Muscle layer of colon (tissue), 2 donors: ENCODE data around the gene DPPA5.
"Not testable (repeated sequence)": the region's sequence is repeated elsewhere in the genome, so short reads cannot be mapped to it uniquely, and the experiment has no call there.

Experiments
- H3K27ac ChIP-seq: one replicate; pipeline ENCODE4 v1.7.0; 2013; ENCODE audit warnings: low read depth, mild to moderate bottlenecking, low read length, moderate library complexity
- H3K27me3 ChIP-seq, 2 donors: one replicate each; pipeline ENCODE4 v1.7.0; 2013; ENCODE audit warnings: low read length in 2 of 2, mild to moderate bottlenecking in 2 of 2; ENCODE audit not compliant: insufficient read depth in 2 of 2, control insufficient read depth in 1 of 2
- H3K36me3 ChIP-seq: one replicate; pipeline ENCODE4 v1.7.0; 2013; ENCODE audit warnings: mild to moderate bottlenecking, low read length; ENCODE audit not compliant: insufficient read depth
- H3K4me1 ChIP-seq: one replicate; pipeline ENCODE4 v1.7.0; 2013; ENCODE audit warnings: mild to moderate bottlenecking, low read length; ENCODE audit not compliant: insufficient read depth
- H3K4me3 ChIP-seq, 2 donors: one replicate each; pipeline ENCODE4 v1.7.0; 2013; ENCODE audit warnings: low read length in 2 of 2, low read depth in 1 of 2, mild to moderate bottlenecking in 1 of 2, moderate library complexity in 1 of 2
- H3K9ac ChIP-seq: one replicate; pipeline ENCODE4 v1.7.0; 2013; ENCODE audit warnings: low read length
- H3K9me3 ChIP-seq: one replicate; pipeline ENCODE4 v1.7.0; 2013; ENCODE audit warnings: mild to moderate bottlenecking, low read length
- donor health status: abdominal sarcoma.
- donor health status: Adenocarcinoma of cecum.

Gene DPPA5

GRCh38 chr6:73381531-73381930 lies 27.5 kb upstream of the DPPA5 start:
- not testable (repeated sequence) for H3K27me3 ChIP-seq, H3K27ac ChIP-seq, H3K9ac ChIP-seq, H3K9me3 ChIP-seq, H3K36me3 ChIP-seq, H3K4me1 ChIP-seq, H3K4me3 ChIP-seq

- no peak overlapping the region for H3K9ac ChIP-seq
- no peaks in the 10 kb centered on the region for H3K9me3 ChIP-seq
- no peaks in the 10 kb centered on the region for H3K27me3 ChIP-seq
- no peaks in the 10 kb centered on the region for H3K4me1 ChIP-seq
- H3K27ac ChIP-seq = no peak overlapping the region
- H3K36me3 ChIP-seq = no peaks in the 10 kb centered on the region
- no peak overlapping the region for H3K4me3 ChIP-seq
Measured at GRCh38 chr6:73377225-73377624, 23.1 kb upstream of the DPPA5 start.

GRCh38 chr6:73375216-73375615 lies 21.1 kb upstream of the DPPA5 start:
- Histone ChIP-seq H3K27me3 (no peaks in the 10 kb centered on the region), H3K27ac (no peak overlapping the region), H3K9ac (no peak overlapping the region), H3K9me3 (no peaks in the 10 kb centered on the region), H3K4me3 (no peak overlapping the region), H3K4me1 (no peaks in the 10 kb centered on the region), H3K36me3 (no peaks in the 10 kb centered on the region)

GRCh38 chr6:73372516-73372915 lies 18.4 kb upstream of the DPPA5 start:
- H3K36me3 ChIP-seq = no peaks in the 10 kb centered on the region
- no peak overlapping the region for H3K4me3 ChIP-seq
- H3K9me3 ChIP-seq = no peaks in the 10 kb centered on the region
- H3K27ac ChIP-seq = no peak overlapping the region
- no peak overlapping the region for H3K9ac ChIP-seq
- no peaks in the 10 kb centered on the region for H3K4me1 ChIP-seq
- no peaks in the 10 kb centered on the region for H3K27me3 ChIP-seq

- Histone ChIP-seq H3K4me1 (no peaks in the 10 kb centered on the region), H3K27ac (no peak overlapping the region), H3K4me3 (no peak overlapping the region), H3K27me3 (no peaks in the 10 kb centered on the region), H3K9me3 (no peaks in the 10 kb centered on the region), H3K9ac (no peak overlapping the region), H3K36me3 (no peaks in the 10 kb centered on the region)
Measured at GRCh38 chr6:73371984-73372383, 17.9 kb upstream of the DPPA5 start.

- Histone ChIP-seq H3K4me1 (no peaks in the 10 kb centered on the region), H3K27ac (no peak within 1 kb of the TSS), H3K36me3 (no peaks in the 10 kb centered on the region), H3K4me3 (no peak within 1 kb of the TSS), H3K9ac (no peak within 1 kb of the TSS), H3K27me3 (no peaks in the 10 kb centered on the region), H3K9me3 (no peaks in the 10 kb centered on the region)
Measured at GRCh38 chr6:73369563-73369962, 15.5 kb upstream of the DPPA5 start, which contains the start of gene OOEP. OOEP (minus strand) TSS chr6:73369897; CDS start chr6:73369792, 105 bp downstream.

GRCh38 chr6:73369157-73369556 lies 15.1 kb upstream of the DPPA5 start:
- Histone ChIP-seq H3K27ac (no peak overlapping the region), H3K27me3 (no peaks in the 10 kb centered on the region), H3K36me3 (no peaks in the 10 kb centered on the region), H3K4me1 (no peaks in the 10 kb centered on the region), H3K9ac (no peak overlapping the region), H3K9me3 (no peaks in the 10 kb centered on the region), H3K4me3 (no peak overlapping the region)

- no peaks in the 10 kb centered on the region for H3K36me3 ChIP-seq
- no peaks in the 10 kb centered on the region for H3K9me3 ChIP-seq
- H3K27me3 ChIP-seq = no peaks in the 10 kb centered on the region
- no peak overlapping the region for H3K27ac ChIP-seq
- H3K4me3 ChIP-seq = no peak overlapping the region
- no peak overlapping the region for H3K9ac ChIP-seq
- H3K4me1 ChIP-seq = no peaks in the 10 kb centered on the region
Measured at GRCh38 chr6:73368675-73369074, 14.6 kb upstream of the DPPA5 start.

- no peaks in the 10 kb centered on the region for H3K27me3 ChIP-seq
- H3K36me3 ChIP-seq = no peaks in the 10 kb centered on the region
- no peak overlapping the region for H3K4me3 ChIP-seq
- H3K4me1 ChIP-seq = no peaks in the 10 kb centered on the region
- H3K27ac ChIP-seq = no peak overlapping the region
- no peaks in the 10 kb centered on the region for H3K9me3 ChIP-seq
- H3K9ac ChIP-seq = no peak overlapping the region
Measured at GRCh38 chr6:73367761-73368355, 13.8 kb upstream of the DPPA5 start.

GRCh38 chr6:73364549-73364948 lies 10.5 kb upstream of the DPPA5 start:
- no peak overlapping the region for H3K4me3 ChIP-seq
- no peaks in the 10 kb centered on the region for H3K9me3 ChIP-seq
- no peak overlapping the region for H3K27ac ChIP-seq
- no peaks in the 10 kb centered on the region for H3K27me3 ChIP-seq
- no peaks in the 10 kb centered on the region for H3K36me3 ChIP-seq
- no peaks in the 10 kb centered on the region for H3K4me1 ChIP-seq
- H3K9ac ChIP-seq = no peak overlapping the region

GRCh38 chr6:73364121-73364520 lies 10.0 kb upstream of the DPPA5 start:
- Histone ChIP-seq H3K9me3 (no peaks in the 10 kb centered on the region), H3K9ac (no peak overlapping the region), H3K27me3 (no peaks in the 10 kb centered on the region), H3K27ac (no peak overlapping the region), H3K36me3 (no peaks in the 10 kb centered on the region), H3K4me1 (no peaks in the 10 kb centered on the region), H3K4me3 (no peak overlapping the region)

GRCh38 chr6:73363537-73363875 lies 9.4 kb upstream of the DPPA5 start:
- Histone ChIP-seq H3K4me3 (no peak overlapping the region), H3K9ac (no peak overlapping the region), H3K27ac (no peak overlapping the region), H3K4me1 (no peaks in the 10 kb centered on the region), H3K9me3 (no peaks in the 10 kb centered on the region), H3K36me3 (no peaks in the 10 kb centered on the region), H3K27me3 (no peaks in the 10 kb centered on the region)
